Cardiac septum (tissue), 1 donor: ENCODE data around the gene TRIM74. TPM values are rescaled to one million over a fixed set of nuclear protein-coding genes. Genes with fewer than 3 reads are reported as not detected.
"Not testable (repeated sequence)": the region's sequence is repeated elsewhere in the genome, so short reads cannot be mapped to it uniquely, and the experiment has no call there.

Experiments
- DNase-seq: peaks from one replicate; pipeline ENCODE4 v3.0.0-alpha.2; 2020; ENCODE audit warnings: low spot score
- intact Hi-C: fragments of 100-400 bp; cut with DNase I; formaldehyde crosslinking; loops from one replicate; pipeline ENCODE4 v1.14.0; 2022
- total RNA-seq: library from RNA; stranded (reverse); fragmentation: NEBNext Ultra II Directional; extraction: Animal tissue kit (Norgen Biotek cat#: 25700); gene quantifications from one replicate; pipeline ENCODE4 v1.2.1, GENCODE V29; 2021
- donor health status: DM: no; HTN: no; CAD: no.

TRIM74 gene
- total RNA-seq, 1 donor from 2014 or later = 0.78 TPM

DNA sequence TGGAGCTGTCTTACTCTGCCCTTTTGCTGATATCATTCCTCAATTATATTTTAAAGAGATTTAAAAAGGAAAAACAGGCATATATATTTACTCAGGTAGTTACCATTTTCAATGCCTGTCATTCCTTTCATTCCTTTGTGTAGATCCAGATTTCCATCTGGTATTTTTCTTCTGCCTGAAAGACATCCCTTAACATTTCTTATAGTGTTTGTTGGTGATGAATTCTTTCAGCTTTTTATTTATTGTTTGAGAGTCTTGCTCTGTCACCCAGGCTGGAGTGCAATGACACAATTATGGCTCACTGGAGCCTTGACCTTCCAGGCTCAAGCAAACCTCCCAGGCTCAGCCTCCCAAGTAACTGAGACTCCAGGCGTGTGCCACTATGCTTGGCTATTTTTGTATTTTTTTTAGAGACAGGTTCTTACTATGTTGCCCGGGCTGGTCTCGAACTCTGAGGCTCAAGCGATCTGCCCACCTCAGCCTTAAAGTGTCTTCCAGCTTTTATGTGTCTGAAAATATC, 50.0 kb downstream of the TRIM74 start:
- intact Hi-C loops = no loop called here
- DNase-seq = no peak

DNA sequence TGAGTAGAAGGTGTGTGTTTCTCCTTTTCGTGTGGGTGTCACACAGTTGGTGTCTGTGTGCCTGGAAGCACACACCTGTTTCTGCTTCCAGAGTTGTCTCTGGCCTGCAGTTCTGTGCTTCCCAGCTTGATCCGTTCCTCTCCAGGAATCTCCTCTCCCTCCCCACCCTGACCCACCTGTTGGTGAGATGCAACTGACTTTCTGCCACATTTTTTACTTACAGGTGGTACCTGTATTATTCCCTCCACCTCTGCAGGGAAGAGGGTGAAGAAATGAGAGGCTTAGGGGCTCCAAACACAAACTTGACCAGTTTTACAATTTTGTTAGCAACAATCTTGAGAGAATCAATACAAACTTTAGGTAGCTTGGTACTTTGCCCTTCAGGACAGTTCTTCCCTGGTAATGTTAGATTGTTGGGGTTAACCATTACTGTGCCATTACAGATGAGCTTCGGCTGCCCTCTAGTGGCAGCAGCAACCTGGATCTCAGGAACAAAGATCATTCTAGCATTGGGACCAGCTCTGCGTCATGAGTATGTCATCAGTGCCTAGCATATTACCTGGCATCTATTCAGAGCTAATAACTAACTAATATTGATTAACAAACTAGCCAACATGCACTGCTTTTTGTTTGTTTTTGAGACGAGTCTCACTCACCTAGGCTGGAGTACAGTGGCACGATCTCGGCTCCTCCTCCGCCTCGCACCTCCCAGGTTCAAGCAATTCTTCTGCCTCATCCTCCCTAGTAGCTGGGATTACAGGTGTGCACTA, 54.3 kb downstream of the TRIM74 start:
- DNase-seq = not testable (repeated sequence)
- intact Hi-C loops = loop anchor here (5.0 kb wide), 1 partner anchor 88 kb away; the partner anchor contains the start of gene TYW1B

DNA sequence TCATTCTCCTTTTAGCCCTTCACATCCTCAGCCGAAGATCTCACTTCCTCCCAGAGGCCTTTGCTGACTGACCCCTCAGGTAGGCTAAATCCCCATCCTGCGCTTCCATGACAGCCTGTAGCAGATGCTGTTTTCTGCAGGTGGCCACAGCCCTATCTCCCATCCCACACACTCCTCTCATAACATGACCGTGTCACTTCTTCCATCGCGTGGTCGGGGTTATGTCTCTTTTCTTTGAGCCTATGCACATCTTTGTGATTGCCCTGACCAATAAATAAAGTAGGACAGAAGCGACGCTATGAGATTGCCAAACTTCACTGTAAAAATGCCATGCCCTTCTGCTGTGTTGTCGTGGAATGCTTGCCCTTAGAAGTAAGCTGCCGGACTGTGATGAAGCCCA, 55.5 kb downstream of the TRIM74 start:
- intact Hi-C loops = loop anchor here (5.0 kb wide), 1 partner anchor 86 kb away; the partner anchor contains the start of gene TYW1B
- DNase-seq = not testable (repeated sequence)

DNA sequence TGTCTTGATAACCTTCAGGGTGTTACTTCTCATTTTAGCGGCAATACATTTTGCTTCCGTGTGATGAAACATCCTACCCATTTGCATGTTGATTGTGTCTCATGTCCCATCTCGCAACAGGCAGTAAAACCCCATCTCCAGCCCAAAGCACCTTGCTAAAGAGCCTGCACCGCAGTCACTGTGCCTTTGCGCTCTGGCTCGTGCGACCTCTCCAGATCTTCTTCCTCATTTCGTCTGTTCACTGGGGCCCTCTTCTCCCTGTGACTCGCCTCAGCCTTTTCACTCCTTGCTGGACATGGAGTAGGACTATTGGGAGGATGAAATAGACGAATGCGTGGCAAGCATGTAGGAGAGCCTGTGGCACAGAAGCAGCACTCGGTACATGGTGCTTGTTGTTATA, 57.9 kb downstream of the TRIM74 start:
- intact Hi-C loops = loop anchor here (5.0 kb wide), 1 partner anchor 84 kb away; the partner anchor contains the start of gene TYW1B
- not testable (repeated sequence) for DNase-seq

Other genes with a start within 250 kb of the TRIM74 start
- gene TYW1B, start 141.3 kb downstream of the TRIM74 start, total RNA-seq = 0.92 TPM
- gene POM121, start 44.4 kb downstream of the TRIM74 start, total RNA-seq = 21.1 TPM
- not detected for gene SPDYE8, start 60.3 kb upstream of the TRIM74 start, total RNA-seq
- gene SPDYE11, start 88.4 kb upstream of the TRIM74 start, total RNA-seq = not detected
- gene SPDYE9, start 116.6 kb upstream of the TRIM74 start, total RNA-seq = not detected